ENCODE measurements around the gene KCNJ5.

- TF ChIP-seq CTCF (IDR thresholded peaks at IDR 0.05; ENCODE audit: low read depth, low read length, poor library complexity, severe bottlenecking) (no peak), EZH2phosphoT487 (IDR thresholded peaks at IDR 0.05; ENCODE audit: borderline replicate concordance, low read length) (no peak)
These were observed 7.6 kb downstream of the KCNJ5 start for GRCh38 chr11:128898580-128899344.

Measured in DOHH2 (cell line).